Testis (tissue), 2 donors: Measurements from ENCODE around the gene TSPAN2.

ENCODE experiments used
- CTCF ChIP-seq, 3 experiments: fragments of 450-650 bp in 2 of 3; fragments of 200-600 bp in 1 of 3; sonication (generic) in 1 of 3; IDR thresholded peaks; one replicate each; pipeline ENCODE4 v1.5.1; 2016 to 2019; ENCODE audit warnings: antibody characterized with exemption in 3 of 3, mild to moderate bottlenecking in 2 of 3, moderate library complexity in 1 of 3
- POLR2A ChIP-seq: fragments of 450-650 bp; IDR thresholded peaks from one replicate; pipeline ENCODE4 v1.6.1; 2017; ENCODE audit warnings: antibody characterized with exemption, mild to moderate bottlenecking, moderate library complexity

GRCh38 chr1:115120296-115120695 lies 31.0 kb upstream of the TSPAN2 start:
- no peak for TF ChIP-seq CTCF (IDR thresholded peaks at IDR 0.05)
- no peak for TF ChIP-seq POLR2A
